ENCODE results near the gene CLHC1.

CLHC1 gene

GRCh38 chr2:55236992-55237543 is 5.0 kb upstream of the CLHC1 start:
- Histone ChIP-seq H3K79me2 (ENCODE audit: insufficient read depth, low read length) (peaks cover 16% of the 10 kb centered on the region), H3F3A (ENCODE audit: insufficient read depth, low read length) (peaks cover 15% of the 10 kb centered on the region), H3K27me3 (ENCODE audit: insufficient read depth, low read length) (no peaks in the 10 kb centered on the region), H3K27ac (ENCODE audit: low read depth, low read length, poor library complexity, severe bottlenecking) (no peak overlapping the region), H4K20me1 (ENCODE audit: insufficient read depth, low read length) (no peaks in the 10 kb centered on the region), H3K9me3 (ENCODE audit: low read length) (no peaks in the 10 kb centered on the region), H2AFZ (ENCODE audit: low read length) (no peak overlapping the region), H3K9ac (ENCODE audit: low read length) (no peak overlapping the region), H3K4me2 (ENCODE audit: low read length) (no peak overlapping the region), H3K9me2 (ENCODE audit: low read depth, low read length) (no peaks in the 10 kb centered on the region), H3K36me3 (ENCODE audit: insufficient read depth, low read length) (peaks cover 65% of the 10 kb centered on the region), H3K4me3 (ENCODE audit: low read depth, low read length, poor library complexity, severe bottlenecking) (no peak overlapping the region), H3K4me1 (ENCODE audit: insufficient read depth, low read length, severe bottlenecking) (peaks cover 20% of the 10 kb centered on the region)
- no peak for TF ChIP-seq EZH2 (IDR thresholded peaks at IDR 0.05; ENCODE audit: borderline replicate concordance, low read length)
- TF ChIP-seq, protein P1, sequence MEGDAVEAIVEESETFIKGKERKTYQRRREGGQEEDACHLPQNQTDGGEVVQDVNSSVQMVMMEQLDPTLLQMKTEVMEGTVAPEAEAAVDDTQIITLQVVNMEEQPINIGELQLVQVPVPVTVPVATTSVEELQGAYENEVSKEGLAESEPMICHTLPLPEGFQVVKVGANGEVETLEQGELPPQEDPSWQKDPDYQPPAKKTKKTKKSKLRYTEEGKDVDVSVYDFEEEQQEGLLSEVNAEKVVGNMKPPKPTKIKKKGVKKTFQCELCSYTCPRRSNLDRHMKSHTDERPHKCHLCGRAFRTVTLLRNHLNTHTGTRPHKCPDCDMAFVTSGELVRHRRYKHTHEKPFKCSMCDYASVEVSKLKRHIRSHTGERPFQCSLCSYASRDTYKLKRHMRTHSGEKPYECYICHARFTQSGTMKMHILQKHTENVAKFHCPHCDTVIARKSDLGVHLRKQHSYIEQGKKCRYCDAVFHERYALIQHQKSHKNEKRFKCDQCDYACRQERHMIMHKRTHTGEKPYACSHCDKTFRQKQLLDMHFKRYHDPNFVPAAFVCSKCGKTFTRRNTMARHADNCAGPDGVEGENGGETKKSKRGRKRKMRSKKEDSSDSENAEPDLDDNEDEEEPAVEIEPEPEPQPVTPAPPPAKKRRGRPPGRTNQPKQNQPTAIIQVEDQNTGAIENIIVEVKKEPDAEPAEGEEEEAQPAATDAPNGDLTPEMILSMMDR (IDR thresholded peaks at IDR 0.05; ENCODE audit: low read length): no peak

- no peak overlapping the region for H2AFZ ChIP-seq (ENCODE audit: low read length)
- H3K27me3 ChIP-seq (ENCODE audit: insufficient read depth, low read length): no peaks in the 10 kb centered on the region
- TF ChIP-seq, protein P1 (IDR thresholded peaks at IDR 0.05; ENCODE audit: low read length): no peak
- H3K36me3 ChIP-seq (ENCODE audit: insufficient read depth, low read length): peaks cover 64% of the 10 kb centered on the region
- H3K9me2 ChIP-seq (ENCODE audit: low read depth, low read length): no peaks in the 10 kb centered on the region
- H3F3A ChIP-seq (ENCODE audit: insufficient read depth, low read length): peaks cover 15% of the 10 kb centered on the region
- H3K4me1 ChIP-seq (ENCODE audit: insufficient read depth, low read length, severe bottlenecking): peaks cover 27% of the 10 kb centered on the region
- H3K27ac ChIP-seq (ENCODE audit: low read depth, low read length, poor library complexity, severe bottlenecking): no peak overlapping the region
- no peaks in the 10 kb centered on the region for H4K20me1 ChIP-seq (ENCODE audit: insufficient read depth, low read length)
- H3K9me3 ChIP-seq (ENCODE audit: low read length): no peaks in the 10 kb centered on the region
- no peak overlapping the region for H3K4me3 ChIP-seq (ENCODE audit: low read depth, low read length, poor library complexity, severe bottlenecking)
- peaks cover 26% of the 10 kb centered on the region for H3K79me2 ChIP-seq (ENCODE audit: insufficient read depth, low read length)
- no peak overlapping the region for H3K4me2 ChIP-seq (ENCODE audit: low read length)
- no peak overlapping the region for H3K9ac ChIP-seq (ENCODE audit: low read length)
These were observed 3.8 kb upstream of the CLHC1 start for GRCh38 chr2:55235724-55236538.

- H3K27me3 ChIP-seq (ENCODE audit: insufficient read depth, low read length): no peaks in the 10 kb centered on the region
- H4K20me1 ChIP-seq (ENCODE audit: insufficient read depth, low read length): no peaks in the 10 kb centered on the region
- peak overlapping the region; percentile 87 for H3K4me2 ChIP-seq (ENCODE audit: low read length)
- H3K9ac ChIP-seq (ENCODE audit: low read length): peak overlapping the region; percentile 99
- peaks cover 26% of the 10 kb centered on the region for H3K79me2 ChIP-seq (ENCODE audit: insufficient read depth, low read length)
- peak overlapping the region; percentile 97 for H3K4me3 ChIP-seq (ENCODE audit: low read depth, low read length, poor library complexity, severe bottlenecking)
- H3K36me3 ChIP-seq (ENCODE audit: insufficient read depth, low read length): peaks cover 52% of the 10 kb centered on the region
- H3F3A ChIP-seq (ENCODE audit: insufficient read depth, low read length): peaks cover 15% of the 10 kb centered on the region
- no peaks in the 10 kb centered on the region for H3K9me3 ChIP-seq (ENCODE audit: low read length)
- H3K4me1 ChIP-seq (ENCODE audit: insufficient read depth, low read length, severe bottlenecking): peaks cover 29% of the 10 kb centered on the region
- H3K27ac ChIP-seq (ENCODE audit: low read depth, low read length, poor library complexity, severe bottlenecking): peak overlapping the region; percentile 87
- H2AFZ ChIP-seq (ENCODE audit: low read length): no peak overlapping the region
- TF ChIP-seq, protein P1 (IDR thresholded peaks at IDR 0.05; ENCODE audit: low read length): no peak
- TF ChIP-seq EZH2 (IDR thresholded peaks at IDR 0.05; ENCODE audit: borderline replicate concordance, low read length): no peak
- no peaks in the 10 kb centered on the region for H3K9me2 ChIP-seq (ENCODE audit: low read depth, low read length)
These were observed 1.5 kb upstream of the CLHC1 start for GRCh38 chr2:55233658-55233940.

Data from OCI-LY1 (cell line).